ENCODE results near the gene GSTM1. TPM values are rescaled to one million over a fixed set of nuclear protein-coding genes. Genes with fewer than 3 reads are reported as not detected.
"Not testable (repeated sequence)": the region's sequence is repeated elsewhere in the genome, so short reads cannot be mapped to it uniquely, and the experiment has no call there.

The GSTM1 gene
- total and polyA plus RNA-seq, 7 donors = 0.39 to 27.6 (median 17.0) TPM; not detected in 3

- H3K9me3 ChIP-seq = no peaks in the 10 kb centered on the region
- H3K27me3 ChIP-seq = no peaks in the 10 kb centered on the region
- no peak for DNase-seq
- intact Hi-C loops (cut with DNase I) = no loop called here
- H3K27ac ChIP-seq = no peak overlapping the region
- H3K4me3 ChIP-seq = no peak overlapping the region
- 47 to 53% methylated on average over 3 of the region's 3 CpGs for WGBS, 2 donors
- peaks cover 0 to 27% (median 19%) of the 10 kb centered on the region in 4 donors for H3K4me1 ChIP-seq
- no peak for TF ChIP-seq EP300 (IDR thresholded peaks at IDR 0.05)
- TF ChIP-seq POLR2AphosphoS5 (IDR thresholded peaks at IDR 0.05) = no peak
- no peak for TF ChIP-seq CTCF (IDR thresholded peaks at IDR 0.05)
- no peak for TF ChIP-seq POLR2A (IDR thresholded peaks at IDR 0.05)
- peaks cover 0 to 44% (median 6%) of the 10 kb centered on the region in 4 donors for H3K36me3 ChIP-seq
Measured at GRCh38 chr1:109658533-109659042, 29.0 kb upstream of the GSTM1 start.

- H3K4me1 ChIP-seq = peaks cover 0 to 32% (median 19%) of the 10 kb centered on the region in 4 donors
- H3K4me3 ChIP-seq = no peak overlapping the region
- no peak for TF ChIP-seq EP300 (IDR thresholded peaks at IDR 0.05)
- no peak for TF ChIP-seq POLR2AphosphoS5 (IDR thresholded peaks at IDR 0.05)
- intact Hi-C loops (cut with DNase I) = no loop called here
- 36 to 64% methylated on average over 2 of the region's 2 CpGs for WGBS, 2 donors
- H3K36me3 ChIP-seq = peaks cover 0 to 44% (median 6%) of the 10 kb centered on the region in 4 donors
- H3K9me3 ChIP-seq = no peaks in the 10 kb centered on the region
- no peak for DNase-seq
- no peak overlapping the region for H3K27ac ChIP-seq
- no peaks in the 10 kb centered on the region for H3K27me3 ChIP-seq
Measured at GRCh38 chr1:109659145-109659544, 28.5 kb upstream of the GSTM1 start.

GRCh38 chr1:109659997-109660690 is 27.5 kb upstream of the GSTM1 start:
- Histone ChIP-seq H3K4me3 (no peak overlapping the region), H3K9me3 (no peaks in the 10 kb centered on the region), H3K4me1 (peaks cover 0 to 23% (median 10%) of the 10 kb centered on the region in 4 donors), H3K36me3 (peaks cover 0 to 44% (median 6%) of the 10 kb centered on the region in 4 donors), H3K27ac (no peak overlapping the region), H3K27me3 (no peaks in the 10 kb centered on the region)
- TF ChIP-seq EP300 (IDR thresholded peaks at IDR 0.05) (no peak), POLR2A (IDR thresholded peaks at IDR 0.05) (no peak), CTCF (IDR thresholded peaks at IDR 0.05) (no peak), POLR2AphosphoS5 (IDR thresholded peaks at IDR 0.05) (no peak)
- DNase-seq = no peak
- intact Hi-C loops (cut with DNase I) = no loop called here
- 82 to 85% methylated on average over 5 of the region's 5 CpGs for WGBS, 2 donors

- H3K27ac ChIP-seq; intact Hi-C loops (cut with DNase I); H3K9me3 ChIP-seq; H3K4me3 ChIP-seq; DNase-seq; H3K27me3 ChIP-seq: not testable (repeated sequence)
- H3K4me1 ChIP-seq = peaks cover 0 to 18% (median 7%) of the 10 kb centered on the region in 4 donors
- 86% methylated on average over 3 of the region's 4 CpGs for WGBS, 2 donors
- H3K36me3 ChIP-seq = peaks cover 0 to 49% (median 6%) of the 10 kb centered on the region in 4 donors
Measured at GRCh38 chr1:109660691-109661026, 27.0 kb upstream of the GSTM1 start.

- no peak overlapping the region for H3K4me3 ChIP-seq
- no peaks in the 10 kb centered on the region for H3K27me3 ChIP-seq
- H3K36me3 ChIP-seq = peaks cover 0 to 51% (median 6%) of the 10 kb centered on the region in 4 donors
- no peaks in the 10 kb centered on the region for H3K9me3 ChIP-seq
- no peak overlapping the region for H3K27ac ChIP-seq
- no peak for DNase-seq
- TF ChIP-seq EP300 (IDR thresholded peaks at IDR 0.05) (no peak), POLR2AphosphoS5 (IDR thresholded peaks at IDR 0.05) (no peak), POLR2A (IDR thresholded peaks at IDR 0.05) (no peak), CTCF (IDR thresholded peaks at IDR 0.05) (no peak)
- peaks cover 0 to 16% (median 7%) of the 10 kb centered on the region in 4 donors for H3K4me1 ChIP-seq
- intact Hi-C loops (cut with DNase I) = no loop called here
- 70 to 79% methylated on average over 2 of the region's 2 CpGs for WGBS, 2 donors
Measured at GRCh38 chr1:109661391-109661790, 26.2 kb upstream of the GSTM1 start.

All from sigmoid colon (tissue), 7 donors.